ENCODE measurements around the gene RNF11.

The RNF11 gene

DNA sequence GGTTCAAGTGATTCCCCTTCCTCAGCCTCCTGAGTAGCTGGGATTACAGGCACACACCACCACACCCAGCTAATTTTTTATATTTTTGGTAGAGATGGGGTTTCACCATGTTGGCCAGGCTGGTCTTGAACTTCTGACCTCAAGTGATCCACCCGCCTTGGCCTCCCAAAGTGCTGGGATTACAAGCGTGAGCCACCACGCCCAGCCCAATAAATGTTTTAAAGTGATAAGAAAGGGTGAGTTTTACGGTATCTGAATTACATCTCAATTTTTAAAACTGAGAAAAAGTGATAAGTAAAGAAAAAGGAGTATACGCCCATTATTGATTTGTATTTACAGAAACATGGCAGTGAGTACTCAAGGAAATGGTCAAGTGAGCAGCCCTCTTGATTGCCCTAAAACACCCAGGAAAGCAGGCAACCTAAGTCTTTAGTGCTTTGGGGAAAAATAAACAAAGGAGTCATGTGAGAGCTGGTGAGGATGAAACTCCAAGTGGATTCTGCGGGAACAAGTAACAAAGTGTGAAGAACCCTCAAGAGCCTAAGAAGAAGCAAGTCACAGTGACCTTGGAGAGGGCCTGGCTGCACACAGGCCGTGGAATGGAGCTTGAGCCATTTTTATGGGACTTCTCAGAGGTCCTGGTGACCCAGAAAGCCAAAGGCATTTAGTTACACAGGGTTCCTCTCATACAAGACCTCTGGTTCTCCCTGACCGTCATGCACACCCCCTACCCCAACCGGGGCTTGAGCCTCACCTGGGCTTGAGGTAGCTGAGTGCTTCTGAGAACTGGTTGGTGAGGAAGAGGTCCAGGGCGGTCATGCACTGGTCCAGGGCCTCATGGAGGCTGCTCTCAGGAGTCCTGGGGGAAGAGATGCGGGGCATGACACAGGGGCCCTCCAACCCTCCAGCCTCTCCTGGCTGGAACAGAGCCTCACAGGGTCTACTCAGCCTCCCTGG, 85.2 kb downstream of the RNF11 start:
- no peak for DNase-seq

DNA sequence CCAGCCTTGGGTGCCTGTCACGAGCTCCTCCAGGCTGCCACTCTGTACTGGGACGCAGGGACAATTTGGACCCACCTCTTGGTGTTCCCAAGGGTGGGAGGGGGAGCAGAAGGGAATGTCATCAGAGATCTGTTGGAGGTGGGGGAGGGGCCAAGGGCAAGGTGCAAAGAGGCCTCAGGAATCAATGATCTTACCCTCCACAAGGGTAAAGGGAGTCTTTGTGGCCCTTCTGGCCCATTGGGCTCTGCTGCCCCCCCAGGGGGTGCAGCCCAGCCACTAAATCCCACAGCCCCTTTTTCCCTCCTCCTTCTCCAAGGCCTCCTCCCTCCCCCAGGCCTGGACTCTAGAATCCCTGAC, 85.8 kb downstream of the RNF11 start:
- no peak for DNase-seq

DNA sequence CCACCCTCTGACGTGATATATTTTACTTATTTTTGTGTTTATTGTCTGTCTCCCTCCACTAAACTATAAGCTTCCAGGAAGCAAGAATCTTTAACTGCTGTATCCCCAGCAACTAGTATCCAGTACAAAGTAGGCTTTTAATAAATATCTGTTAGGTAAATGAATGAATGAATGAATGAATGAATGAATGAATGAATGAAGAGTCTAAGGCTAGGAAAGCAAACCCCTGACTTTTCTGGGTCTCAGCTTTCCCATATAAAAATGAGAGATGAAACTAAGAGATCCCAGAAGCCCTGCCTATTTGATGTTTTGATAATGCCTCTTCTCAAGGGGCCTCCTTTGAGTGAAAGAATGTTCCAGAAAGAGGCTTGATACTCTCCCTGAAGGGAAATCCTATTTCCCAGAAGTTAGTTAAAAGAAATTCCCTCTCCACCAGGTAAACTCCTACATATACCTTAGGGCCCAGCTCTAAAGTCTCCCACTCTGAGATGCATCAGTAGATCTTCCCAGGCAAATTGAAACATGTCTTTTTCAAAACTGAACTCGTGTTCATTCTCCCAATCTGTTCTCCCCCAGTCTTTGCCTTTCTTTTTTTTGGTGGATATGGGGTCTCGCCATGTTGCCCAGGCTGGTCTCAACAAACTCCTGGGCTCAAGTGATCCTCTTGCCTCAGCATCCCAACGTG, 86.5 kb downstream of the RNF11 start:
- DNase-seq: no peak

All from NCI-H146 (cell line).